HepG2 (cell line): ENCODE data around the gene GABRG3. TPM values are rescaled to one million over a fixed set of nuclear protein-coding genes. Genes with fewer than 3 reads are reported as not detected.

Source experiments
- ATAC-seq: fragments of 200-7000 bp; cut with Tn5 transposase; 3 replicates; pipeline ENCODE4 v1.9.1; 2020; ENCODE audit warnings: mild to moderate bottlenecking, moderate library complexity
- BruUV-seq: library from RNA; stranded (reverse); fragments of 400-500 nt; replicated peaks from 2 replicates; lab custom pipeline; 2021; lab: Mats Ljungman, UMichigan
- CTCF ChIA-PET: fragments of 300-600 bp; formaldehyde crosslinking; extraction: SDS; loops from one replicate; lab custom pipeline; 2021; ENCODE audit warnings: low total read pairs, inconsistent platforms, low intra/inter-chr PET ratio; lab: Yijun Ruan, JAX
- POLR2A ChIA-PET: fragments of 350-600 bp; sonication (Branson Sonifier 250); formaldehyde crosslinking; loops from one replicate; lab custom pipeline; 2020; ENCODE audit warnings: antibody characterized with exemption, inconsistent platforms; lab: Yijun Ruan, JAX
- DNase-seq: peaks from one replicate; pipeline ENCODE4 v3.0.0-alpha.2; 2015; ENCODE audit warnings: low spot score
- FAIRE-seq: peaks from 3 replicates; lab custom pipeline; 2011; peaks lifted over from hg19 to GRCh38; lab: Jason Lieb, UNC
- H2AFZ ChIP-seq: one replicate; pipeline ENCODE4 v1.6.1; 2011; ENCODE audit warnings: low read length, inconsistent platforms
- H3K27ac ChIP-seq: fragments of 300-600 bp; 3 replicates; pipeline ENCODE4 v1.8.0; 2011; ENCODE audit warnings: mixed run types, mild to moderate bottlenecking, mixed read lengths, low read length, inconsistent platforms; ENCODE audit not compliant: insufficient read depth; ENCODE audit errors: extremely low read length
- H3K27me3 ChIP-seq, 2 experiments: fragments of 200-600 bp in 1 of 2; 2 replicates in 1 of 2; 3 replicates in 1 of 2; pipeline versions ENCODE4 v1.6.0 to v1.8.0; 2011; ENCODE audit warnings: low read length in 2 of 2, mild to moderate bottlenecking in 2 of 2, moderate library complexity in 2 of 2, inconsistent platforms in 1 of 2; ENCODE audit not compliant: insufficient read depth in 2 of 2, control insufficient read depth in 1 of 2
- H3K36me3 ChIP-seq, 2 experiments: fragments of 200-600 bp in 1 of 2; replicated peaks in 1 of 2; 2 replicates in 1 of 2; 3 replicates in 1 of 2; pipeline versions ENCODE4 v1.5.1 to v1.8.0; 2011; ENCODE audit warnings: low read length in 2 of 2, inconsistent platforms in 1 of 2; ENCODE audit not compliant: insufficient read depth in 2 of 2, control insufficient read depth in 1 of 2
- H3K4me1 ChIP-seq: 2 replicates; pipeline ENCODE4 v1.5.1; 2012; ENCODE audit warnings: low read length, inconsistent platforms; ENCODE audit not compliant: insufficient read depth
- H3K4me2 ChIP-seq: 2 replicates; pipeline ENCODE4 v1.6.0; 2011; ENCODE audit warnings: low read depth, low read length, inconsistent platforms
- H3K4me3 ChIP-seq, 3 experiments: fragments of 200-600 bp in 1 of 3; sonication (generic), shearing (Covaris generic) in 1 of 3; replicated peaks in 1 of 3; 2 replicates each; pipeline ENCODE4 v1.5.1; 2011 to 2016; ENCODE audit warnings: low read length in 3 of 3, inconsistent platforms in 2 of 3, low read depth in 2 of 3, mild to moderate bottlenecking in 2 of 3, control low read depth in 1 of 3, mixed read lengths in 1 of 3; ENCODE audit not compliant: insufficient read depth in 1 of 3
- H3K79me2 ChIP-seq: one replicate; pipeline ENCODE4 v1.6.1; 2011; ENCODE audit warnings: low read length, inconsistent platforms; ENCODE audit not compliant: insufficient read depth
- H3K9ac ChIP-seq: 2 replicates; pipeline ENCODE4 v1.6.0; 2011; ENCODE audit warnings: mild to moderate bottlenecking, low read depth, low read length, inconsistent platforms; ENCODE audit not compliant: insufficient read depth
- H3K9me3 ChIP-seq: 2 replicates; pipeline ENCODE4 v1.5.1; 2012; ENCODE audit warnings: mild to moderate bottlenecking, low read length
- H4K20me1 ChIP-seq: 2 replicates; pipeline ENCODE4 v1.6.0; 2011; ENCODE audit warnings: inconsistent platforms, mild to moderate bottlenecking, low read length, moderate library complexity; ENCODE audit not compliant: insufficient read depth
- ARHGAP35 ChIP-seq: sonication (generic); formaldehyde crosslinking; IDR thresholded peaks from 2 replicates; pipeline ENCODE4 v1.9.0; 2022; ENCODE audit warnings: mild to moderate bottlenecking, inconsistent platforms, moderate library complexity, missing genetic modification reagents, borderline replicate concordance
- CHCHD3 ChIP-seq: sonication (generic); formaldehyde crosslinking; IDR thresholded peaks from 2 replicates; pipeline ENCODE4 v1.8.0; 2022; ENCODE audit warnings: mild to moderate bottlenecking, missing genetic modification reagents, moderate library complexity
- EEA1 ChIP-seq: sonication (generic); formaldehyde crosslinking; IDR thresholded peaks from 2 replicates; pipeline ENCODE4 v1.5.1; 2020; ENCODE audit warnings: mild to moderate bottlenecking, missing genetic modification reagents, borderline replicate concordance
- HNF4A ChIP-seq: sonication (generic); formaldehyde crosslinking; IDR thresholded peaks from 2 replicates; pipeline ENCODE4 v1.4.0; 2020; ENCODE audit warnings: missing genetic modification reagents
- KDM5A ChIP-seq: fragments of 200-600 bp; sonication (generic); IDR thresholded peaks from 2 replicates; pipeline ENCODE4 v1.7.0; 2018; ENCODE audit warnings: antibody characterized with exemption, mild to moderate bottlenecking, low read length, borderline replicate concordance
- MAFG ChIP-seq: sonication (generic); formaldehyde crosslinking; IDR thresholded peaks from 2 replicates; pipeline ENCODE4 v1.5.1; 2020; ENCODE audit warnings: mild to moderate bottlenecking, missing genetic modification reagents
- NFRKB ChIP-seq: fragments of 450-650 bp; IDR thresholded peaks from 2 replicates; pipeline ENCODE4 v1.6.1; 2017
- SATB2 ChIP-seq: sonication (generic); formaldehyde crosslinking; IDR thresholded peaks from 2 replicates; pipeline ENCODE4 v1.5.0; 2020; ENCODE audit warnings: missing genetic modification reagents
- TFDP2 ChIP-seq: sonication (generic); formaldehyde crosslinking; IDR thresholded peaks from 2 replicates; pipeline ENCODE4 v1.4.0; 2020; ENCODE audit warnings: missing genetic modification reagents
- ZNF510 ChIP-seq: sonication (generic); formaldehyde crosslinking; IDR thresholded peaks from 2 replicates; pipeline ENCODE4 v1.4.0; 2020; ENCODE audit warnings: low read depth, mild to moderate bottlenecking, missing genetic modification reagents
- ZNF674 ChIP-seq: sonication (generic); formaldehyde crosslinking; IDR thresholded peaks from 2 replicates; pipeline ENCODE4 v1.5.0; 2020; ENCODE audit warnings: low read depth, mild to moderate bottlenecking, missing genetic modification reagents
- WGBS: methylation state at CpG from one replicate; pipeline ENCODE4 v1.1.6; 2017; ENCODE audit warnings: low lambda C conversion rate; 5-methylcytosine and 5-hydroxymethylcytosine counted together
- in situ Hi-C: cut with HindIII; loops from 2 replicates; pipeline ENCODE4 v1.10.0; 2017; ENCODE audit warnings: low pct_unique_long_range_greater_than_20kb; ENCODE audit not compliant: extremely low pct_ligation_motif_present
- intact Hi-C: fragments of 100-400 bp; cut with micrococcal nuclease; formaldehyde crosslinking; loops from one replicate; pipeline ENCODE4 v1.10.0; 2022; ENCODE audit not compliant: unreplicated experiment
- polyA plus RNA-seq, 8 experiments: library from polyadenylated mRNA; depleted of rRNA in 3 of 8; stranded (reverse) in 7 of 8; unstranded in 1 of 8; fragments of >200 nt; fragmentation: Illumina TruSeq in 4 of 8; extraction: Trizol in 4 of 8; gene quantifications; 2 replicates each; pipeline versions ENCODE4 v1.2.1 to v1.2.3, GENCODE V29; 2011 to 2016; ENCODE audit warnings: low read depth in 4 of 8, missing spikeins in 1 of 8, mixed read lengths in 1 of 8; ENCODE audit not compliant: insufficient read depth in 1 of 8
- total RNA-seq, 5 experiments: library from RNA; depleted of rRNA; stranded (reverse); fragments of >200 nt; fragmentation: Illumina TruSeq; extraction: Trizol; gene quantifications; 2 replicates each; pipeline ENCODE4 v1.2.3, GENCODE V29; 2016; ENCODE audit warnings: low read depth in 1 of 5
- TF ChIP-seq, protein P1 (sequence below): sonication (generic); formaldehyde crosslinking; IDR thresholded peaks from 2 replicates; pipeline ENCODE4 v1.5.1; 2020; ENCODE audit warnings: mild to moderate bottlenecking, missing genetic modification reagents, moderate library complexity

GABRG3 gene
- total and polyA plus RNA-seq, 2 of the 13 experiments (the other 11 are each of a cell fraction or from before 2014, with no cell fraction given) = not detected

DNA sequence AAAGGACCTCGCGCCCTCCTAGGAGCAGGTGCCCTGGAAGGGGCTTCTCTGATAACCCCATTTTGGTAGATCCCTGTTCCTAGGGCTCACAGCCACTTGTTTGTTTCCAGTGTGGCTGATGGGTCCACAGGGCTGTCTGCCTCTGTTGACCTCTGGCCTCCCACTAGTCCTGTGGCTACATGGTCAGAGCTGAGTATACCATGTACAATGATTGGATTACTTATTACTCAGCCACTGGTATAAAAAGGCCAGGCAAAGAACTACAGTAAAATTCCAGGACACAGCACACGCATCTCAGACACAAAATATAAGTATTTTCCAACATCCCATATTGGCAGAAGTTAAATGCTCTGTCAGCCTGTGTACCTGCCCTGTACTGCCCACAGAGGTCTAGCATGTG is 277.3 kb downstream of the GABRG3 start:
- Histone ChIP-seq H3K4me3 (no peak overlapping the region), H4K20me1 (no peaks in the 10 kb centered on the region), H3K9me3 (no peaks in the 10 kb centered on the region), H3K27me3 (peaks cover 1 to 14% of the 10 kb centered on the region in 2 experiments; a peak in 3 of 5 replicates), H2AFZ (no peak overlapping the region), H3K79me2 (no peaks in the 10 kb centered on the region), H3K4me2 (no peak overlapping the region), H3K9ac (no peak overlapping the region), H3K36me3 (no peaks in the 10 kb centered on the region), H3K4me1 (no peaks in the 10 kb centered on the region), H3K27ac (no peak overlapping the region)
- no peak for DNase-seq
- POLR2A ChIA-PET = no interaction called here
- no peak for TF ChIP-seq HNF4A (CRISPR knock-in tag)
- no peak for TF ChIP-seq ZNF510 (CRISPR knock-in tag)
- TF ChIP-seq NFRKB = no peak
- TF ChIP-seq ZNF674 = no peak
- TF ChIP-seq TFDP2 (CRISPR knock-in tag) = no peak
- TF ChIP-seq, protein P1, sequence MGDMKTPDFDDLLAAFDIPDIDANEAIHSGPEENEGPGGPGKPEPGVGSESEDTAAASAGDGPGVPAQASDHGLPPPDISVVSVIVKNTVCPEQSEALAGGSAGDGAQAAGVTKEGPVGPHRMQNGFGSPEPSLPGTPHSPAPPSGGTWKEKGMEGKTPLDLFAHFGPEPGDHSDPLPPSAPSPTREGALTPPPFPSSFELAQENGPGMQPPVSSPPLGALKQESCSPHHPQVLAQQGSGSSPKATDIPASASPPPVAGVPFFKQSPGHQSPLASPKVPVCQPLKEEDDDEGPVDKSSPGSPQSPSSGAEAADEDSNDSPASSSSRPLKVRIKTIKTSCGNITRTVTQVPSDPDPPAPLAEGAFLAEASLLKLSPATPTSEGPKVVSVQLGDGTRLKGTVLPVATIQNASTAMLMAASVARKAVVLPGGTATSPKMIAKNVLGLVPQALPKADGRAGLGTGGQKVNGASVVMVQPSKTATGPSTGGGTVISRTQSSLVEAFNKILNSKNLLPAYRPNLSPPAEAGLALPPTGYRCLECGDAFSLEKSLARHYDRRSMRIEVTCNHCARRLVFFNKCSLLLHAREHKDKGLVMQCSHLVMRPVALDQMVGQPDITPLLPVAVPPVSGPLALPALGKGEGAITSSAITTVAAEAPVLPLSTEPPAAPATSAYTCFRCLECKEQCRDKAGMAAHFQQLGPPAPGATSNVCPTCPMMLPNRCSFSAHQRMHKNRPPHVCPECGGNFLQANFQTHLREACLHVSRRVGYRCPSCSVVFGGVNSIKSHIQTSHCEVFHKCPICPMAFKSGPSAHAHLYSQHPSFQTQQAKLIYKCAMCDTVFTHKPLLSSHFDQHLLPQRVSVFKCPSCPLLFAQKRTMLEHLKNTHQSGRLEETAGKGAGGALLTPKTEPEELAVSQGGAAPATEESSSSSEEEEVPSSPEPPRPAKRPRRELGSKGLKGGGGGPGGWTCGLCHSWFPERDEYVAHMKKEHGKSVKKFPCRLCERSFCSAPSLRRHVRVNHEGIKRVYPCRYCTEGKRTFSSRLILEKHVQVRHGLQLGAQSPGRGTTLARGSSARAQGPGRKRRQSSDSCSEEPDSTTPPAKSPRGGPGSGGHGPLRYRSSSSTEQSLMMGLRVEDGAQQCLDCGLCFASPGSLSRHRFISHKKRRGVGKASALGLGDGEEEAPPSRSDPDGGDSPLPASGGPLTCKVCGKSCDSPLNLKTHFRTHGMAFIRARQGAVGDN (CRISPR knock-in tag) = no peak
- no peak for TF ChIP-seq MAFG (CRISPR knock-in tag)
- no peak for TF ChIP-seq SATB2
- TF ChIP-seq CHCHD3 = no peak
- no peak for TF ChIP-seq ARHGAP35 (CRISPR knock-in tag)
- no peak for TF ChIP-seq EEA1
- no peak for TF ChIP-seq KDM5A
- FAIRE-seq = no peak
- no TSS peak for BruUV-seq
- ATAC-seq = no peak
- in situ Hi-C loops = no loop called here
- intact Hi-C loops = no loop called here
- WGBS = 14% methylated on average over 3 of the region's 3 CpGs
- CTCF ChIA-PET = no interaction called here
